ENCODE results near the gene ZMIZ1.

GRCh38 chr10:79333513-79333912 lies 264.7 kb downstream of the ZMIZ1 start:
- TF ChIP-seq POLR2A (IDR thresholded peaks at IDR 0.05): no peak
- no peak for TF ChIP-seq CTCF (IDR thresholded peaks at IDR 0.05)
- no peak for TF ChIP-seq POLR2AphosphoS5 (IDR thresholded peaks at IDR 0.05)
- no peak for TF ChIP-seq EP300 (IDR thresholded peaks at IDR 0.05)
